Fibroblast of skin of right quadriceps (primary cell): Measurements from ENCODE around the gene ZNF584.
"Not testable (repeated sequence)": the region's sequence is repeated elsewhere in the genome, so short reads cannot be mapped to it uniquely, and the experiment has no call there.

Experiments
- DNase-seq: peaks from one replicate; pipeline ENCODE4 v3.0.0-alpha.2; 2013

The ZNF584 gene

DNA sequence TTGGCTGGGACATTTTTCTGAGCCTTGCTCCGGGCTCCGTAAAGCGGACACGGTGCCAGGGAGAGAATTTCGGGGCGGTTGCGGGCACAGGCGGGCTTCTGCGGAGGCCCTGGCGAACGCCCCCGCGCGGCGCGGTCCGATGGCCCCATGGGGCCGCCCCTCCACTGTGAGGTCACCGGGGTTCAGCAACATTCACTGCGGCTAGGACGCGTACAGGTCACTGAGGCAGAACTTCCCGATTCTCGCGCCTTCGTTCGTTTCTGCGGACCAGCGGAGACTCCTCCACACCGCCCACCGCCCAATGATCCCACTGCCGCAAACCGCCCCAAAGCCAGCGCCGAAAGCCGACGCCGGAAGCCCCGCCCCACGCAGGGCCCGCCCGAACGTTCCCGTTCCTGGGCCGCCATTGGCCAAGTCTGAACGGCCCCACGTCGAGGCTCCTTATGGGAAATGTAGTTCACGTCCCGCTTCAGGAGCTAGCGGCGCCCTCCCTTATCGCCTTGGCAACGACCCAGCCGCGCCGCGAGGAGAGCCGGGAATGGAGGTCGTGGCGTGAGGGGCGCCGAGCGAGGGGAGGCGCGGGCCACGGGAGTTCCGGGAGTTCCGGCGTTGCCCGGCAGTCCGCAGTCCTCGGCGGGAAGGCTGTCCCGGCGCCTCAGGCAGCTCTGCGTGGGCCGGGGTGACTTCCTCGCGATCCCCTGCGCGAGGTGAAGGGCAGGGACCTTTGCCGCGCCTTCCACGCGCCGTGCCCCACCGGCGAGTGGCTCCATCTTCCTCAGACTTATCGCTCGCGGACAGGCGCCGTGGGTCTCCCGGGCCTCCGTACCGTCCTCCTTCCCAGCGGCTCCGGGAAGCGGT lies at the start of gene ZNF584:
Gene ZNF584, plus strand, starts transcription at position 498 of the 858 bp plus-strand sequence. CDS start 499 bp downstream, outside the sequence.
- peak; percentile 96 for DNase-seq

DNA sequence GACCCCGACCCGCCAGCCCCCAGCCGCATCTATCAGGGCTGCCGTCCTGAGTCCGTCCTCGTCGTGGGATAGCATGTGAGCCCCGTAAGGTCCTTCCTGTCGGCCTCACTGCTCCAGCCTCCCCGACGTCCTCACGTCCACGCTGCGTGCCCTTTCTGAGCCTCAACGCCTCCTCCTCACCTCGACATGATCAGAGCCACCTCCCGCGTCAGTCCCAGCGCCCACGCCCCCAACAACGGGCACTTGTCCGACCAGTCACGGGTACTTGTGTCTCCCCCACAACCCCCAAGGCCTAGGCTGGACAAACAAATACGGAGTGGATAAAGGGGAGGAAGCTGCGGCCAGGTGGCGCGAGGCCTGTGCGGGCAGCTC lies 46.6 kb upstream of the ZNF584 start:
- peak; percentile 45 for DNase-seq

DNA sequence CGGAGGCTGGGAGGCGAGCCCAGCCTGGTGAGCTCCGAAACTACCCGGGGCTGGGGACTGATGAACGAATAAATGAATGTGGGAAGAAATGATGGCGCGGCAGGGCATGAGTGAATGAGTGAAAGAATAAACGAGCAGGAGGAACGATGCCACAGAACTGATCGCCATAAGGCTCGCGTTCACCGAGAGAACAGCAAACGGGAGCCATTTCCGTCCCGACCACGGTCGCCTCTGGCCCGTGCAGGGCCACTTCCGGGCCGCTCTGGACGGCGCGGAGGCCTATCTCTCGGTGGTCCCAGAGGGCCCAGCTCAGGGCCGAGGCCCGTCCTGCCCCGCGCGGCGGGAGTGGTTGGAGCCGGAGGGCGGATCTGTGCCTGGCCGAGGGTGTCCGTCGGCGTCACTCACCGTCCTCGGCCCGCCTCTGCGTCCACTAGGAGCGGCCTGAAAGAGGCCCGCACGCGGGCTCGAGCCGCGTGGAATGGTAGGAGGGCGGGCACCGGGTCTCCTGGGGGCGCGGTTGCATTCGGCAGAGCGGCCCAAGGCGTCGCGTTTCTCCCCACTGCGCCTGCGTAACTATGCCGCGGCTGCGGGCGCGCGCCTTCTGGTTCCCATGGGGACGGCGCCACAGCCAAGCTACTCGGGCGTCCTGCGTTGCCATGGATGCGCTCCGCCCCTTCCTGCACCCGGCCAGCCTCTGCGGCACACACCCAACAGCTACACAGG lies 46.0 kb upstream of the ZNF584 start, which contains the start of gene ZNF497:
Gene ZNF497, minus strand, starts transcription at position 480 of the 723 bp plus-strand sequence. CDS start 5,116 bp downstream, outside the sequence.
- DNase-seq, result peak; percentile 96

GRCh38 chr19:58364146-58364545 lies 44.3 kb upstream of the ZNF584 start:
- no peak for DNase-seq

GRCh38 chr19:58366585-58367430 lies 41.6 kb upstream of the ZNF584 start:
- no peak for DNase-seq

DNA sequence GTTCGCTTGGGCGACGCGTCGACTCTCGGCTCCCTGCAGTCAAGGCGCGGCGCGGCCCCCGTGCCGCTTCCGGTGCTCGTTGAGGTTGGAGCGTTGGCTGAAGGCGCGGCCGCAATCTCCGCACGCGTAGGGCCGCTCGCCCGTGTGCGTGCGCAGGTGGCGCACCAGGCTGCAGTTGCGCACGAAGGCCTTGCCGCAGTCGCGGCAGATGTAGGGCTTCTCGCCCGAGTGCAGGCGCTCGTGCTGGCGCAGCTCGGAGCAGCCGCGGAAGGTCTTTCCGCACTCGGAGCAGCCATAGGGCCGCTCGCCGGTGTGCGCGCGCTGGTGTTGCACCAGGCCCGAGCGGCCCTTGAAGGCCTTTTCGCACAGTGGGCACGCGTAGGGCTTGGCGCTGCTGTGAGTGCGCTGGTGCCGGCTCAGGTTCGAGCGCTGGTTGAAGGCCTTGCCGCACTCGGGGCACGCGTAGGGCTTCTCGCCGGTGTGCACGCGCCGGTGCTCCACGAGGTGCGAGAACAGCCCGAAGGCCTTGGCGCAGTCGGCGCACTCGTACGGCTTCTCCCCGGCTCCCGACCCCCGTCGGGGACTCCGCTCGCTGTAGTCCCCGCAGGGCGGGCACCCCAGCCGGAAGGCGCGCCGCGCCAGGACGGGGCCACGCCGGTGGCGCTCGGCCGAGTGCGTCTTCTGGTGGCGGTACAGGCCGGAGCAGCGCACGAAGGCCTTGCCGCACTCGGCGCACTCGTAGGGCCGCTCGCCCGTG lies 40.6 kb upstream of the ZNF584 start:
- no peak for DNase-seq

- DNase-seq, result no peak
Measured at GRCh38 chr19:58368561-58369360, 39.7 kb upstream of the ZNF584 start.

DNA sequence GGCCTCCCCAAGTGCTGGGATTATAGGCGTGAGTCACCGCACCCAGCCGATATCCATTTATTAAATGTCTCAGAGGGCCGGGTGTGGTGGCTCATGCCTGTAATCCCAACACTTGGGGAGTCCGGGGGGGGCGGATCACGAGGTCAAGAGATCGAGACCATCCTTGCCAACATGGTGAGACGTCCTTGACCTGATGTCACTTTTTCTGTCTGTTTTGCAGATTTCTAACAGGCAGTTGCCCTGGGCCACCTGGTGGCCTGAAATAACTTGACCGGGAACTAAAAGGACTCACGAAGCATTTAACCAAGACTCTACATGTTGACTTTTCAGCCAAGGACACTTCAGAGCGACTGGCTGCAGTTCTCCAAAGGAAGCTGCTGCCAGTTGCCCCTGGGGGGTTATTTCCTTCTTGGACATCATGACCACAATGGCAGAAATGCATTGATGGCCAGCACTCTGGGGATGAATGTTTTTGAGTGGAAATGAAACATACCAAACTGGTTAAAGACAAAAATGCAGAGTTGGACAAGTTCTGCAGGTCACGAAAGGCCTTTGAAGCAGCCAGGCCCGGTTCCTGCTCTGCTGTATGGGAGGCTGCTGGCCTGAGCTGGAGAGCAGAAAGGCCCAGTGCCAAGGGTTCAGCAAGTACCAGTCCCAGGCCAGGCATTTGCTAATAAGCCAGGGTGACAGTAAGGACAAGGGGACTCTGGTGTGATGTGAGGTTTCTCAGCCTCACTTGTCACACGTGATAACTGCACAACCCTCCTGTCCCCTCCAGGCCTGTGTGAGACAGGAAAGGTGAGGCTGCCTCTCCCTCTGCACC lies 35.9 kb upstream of the ZNF584 start:
- no peak for DNase-seq

DNA sequence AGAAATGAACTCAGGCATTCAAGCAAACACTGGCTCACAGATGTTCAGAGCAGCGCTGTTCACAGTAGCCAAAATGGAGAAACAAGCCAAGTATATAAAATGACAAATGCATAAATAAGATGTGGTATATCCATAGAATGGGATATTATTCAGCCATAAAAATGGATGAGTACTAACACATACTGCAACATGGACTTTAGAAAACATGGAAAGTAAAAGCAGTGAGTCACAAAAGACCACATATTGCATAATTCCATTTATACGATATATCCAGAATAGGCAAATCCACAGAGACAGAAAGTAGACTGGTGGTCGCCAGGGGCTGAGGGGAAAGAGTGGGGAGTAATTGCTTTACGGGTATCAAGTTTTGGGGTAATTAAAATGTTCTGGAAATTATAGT lies 34.2 kb upstream of the ZNF584 start:
- no peak for DNase-seq

GRCh38 chr19:58376724-58377123 lies 31.7 kb upstream of the ZNF584 start:
- not testable (repeated sequence) for DNase-seq

DNA sequence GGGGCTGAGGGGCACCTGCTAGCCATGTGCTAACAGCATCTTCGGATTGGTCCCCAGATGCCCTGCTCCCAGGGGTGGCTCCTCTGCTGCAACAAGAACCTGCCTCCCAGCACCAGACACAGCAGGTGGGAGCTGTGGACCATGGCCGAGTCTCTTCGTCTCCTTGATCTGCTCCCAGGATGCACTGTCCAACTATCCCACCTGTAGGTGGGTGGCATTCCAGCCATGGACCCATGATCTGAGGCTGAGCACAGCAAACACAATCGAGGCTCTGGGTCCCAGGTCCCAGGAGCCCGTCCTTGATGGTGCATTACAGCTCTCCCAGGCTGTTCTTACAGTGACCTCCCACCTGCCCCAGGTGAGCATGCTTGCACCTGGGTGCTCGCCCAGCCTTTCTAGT lies 29.2 kb upstream of the ZNF584 start:
- DNase-seq, result no peak

DNA sequence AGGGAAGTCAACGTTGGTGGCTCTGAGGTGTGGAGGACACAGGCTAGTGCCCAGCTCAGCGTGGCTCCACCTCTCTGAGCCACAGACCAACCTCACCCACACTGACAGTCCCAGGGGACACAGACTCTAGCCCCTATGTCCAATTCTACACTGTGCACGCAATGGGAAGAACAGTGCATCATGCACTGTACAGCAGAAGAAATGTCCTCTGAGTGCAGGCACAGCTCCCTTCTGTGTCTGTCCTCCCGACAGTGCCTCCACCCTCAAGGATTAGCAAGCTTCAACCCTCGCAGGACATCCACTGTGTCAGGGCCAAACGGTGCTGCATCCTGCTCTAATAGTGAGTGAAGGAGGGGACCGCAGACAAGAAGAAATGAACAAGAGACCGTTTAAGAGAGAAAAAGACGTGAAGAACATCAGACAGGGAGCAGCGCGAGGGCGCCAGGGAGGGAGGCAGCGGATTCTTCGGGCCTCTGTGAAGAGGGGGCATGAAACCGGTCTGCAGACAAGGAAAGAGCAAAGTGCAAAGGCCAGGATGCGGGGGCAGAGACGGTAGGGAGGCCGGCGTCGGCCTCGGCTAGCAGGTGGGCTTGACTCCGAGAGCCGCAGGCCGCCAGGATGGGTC lies 28.3 kb upstream of the ZNF584 start:
- DNase-seq, result no peak

DNA sequence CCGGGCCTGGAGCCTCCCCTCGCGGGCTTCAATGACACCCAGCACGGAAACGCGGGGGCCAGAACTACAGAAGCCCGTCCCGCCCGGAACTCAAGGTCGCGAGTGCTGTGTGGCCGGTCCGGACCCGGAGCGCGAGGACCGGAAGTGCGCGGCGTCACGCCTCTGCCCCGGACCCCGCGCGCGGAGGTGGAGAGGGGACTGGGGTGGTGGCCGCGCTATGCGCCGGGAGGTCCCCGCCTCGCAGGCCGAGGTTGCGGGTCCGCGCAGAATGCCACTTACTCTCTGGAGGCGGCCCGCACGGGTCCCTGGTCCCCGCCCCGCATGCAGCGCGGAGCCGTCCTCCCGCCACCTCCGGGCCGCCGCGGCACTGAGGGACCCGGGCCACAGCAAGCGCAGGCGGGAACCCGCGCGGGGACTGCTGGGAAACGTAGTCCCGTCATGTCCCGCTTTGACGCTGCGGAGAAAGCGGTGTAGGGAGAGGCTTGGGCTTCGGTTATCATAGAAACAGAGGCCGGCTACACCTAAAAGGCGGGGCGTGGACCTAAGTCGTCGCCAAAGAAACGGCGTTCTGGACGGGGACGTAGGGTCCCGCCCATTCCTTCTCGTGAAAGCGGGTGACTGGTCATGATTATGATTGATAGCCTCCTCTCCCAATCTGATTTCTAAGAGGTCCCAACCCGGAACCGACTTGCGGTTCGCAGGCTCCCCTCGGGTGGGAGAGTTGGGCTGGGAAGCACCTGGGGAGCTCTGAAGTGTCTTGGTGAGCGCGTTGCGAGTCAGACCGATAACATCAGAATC lies 27.6 kb upstream of the ZNF584 start, which contains the start of gene ZNF837:
Gene ZNF837, minus strand, starts transcription at position 369 of the 798 bp plus-strand sequence. CDS start 11,698 bp downstream, outside the sequence.
- DNase-seq, result peak; percentile 100

DNA sequence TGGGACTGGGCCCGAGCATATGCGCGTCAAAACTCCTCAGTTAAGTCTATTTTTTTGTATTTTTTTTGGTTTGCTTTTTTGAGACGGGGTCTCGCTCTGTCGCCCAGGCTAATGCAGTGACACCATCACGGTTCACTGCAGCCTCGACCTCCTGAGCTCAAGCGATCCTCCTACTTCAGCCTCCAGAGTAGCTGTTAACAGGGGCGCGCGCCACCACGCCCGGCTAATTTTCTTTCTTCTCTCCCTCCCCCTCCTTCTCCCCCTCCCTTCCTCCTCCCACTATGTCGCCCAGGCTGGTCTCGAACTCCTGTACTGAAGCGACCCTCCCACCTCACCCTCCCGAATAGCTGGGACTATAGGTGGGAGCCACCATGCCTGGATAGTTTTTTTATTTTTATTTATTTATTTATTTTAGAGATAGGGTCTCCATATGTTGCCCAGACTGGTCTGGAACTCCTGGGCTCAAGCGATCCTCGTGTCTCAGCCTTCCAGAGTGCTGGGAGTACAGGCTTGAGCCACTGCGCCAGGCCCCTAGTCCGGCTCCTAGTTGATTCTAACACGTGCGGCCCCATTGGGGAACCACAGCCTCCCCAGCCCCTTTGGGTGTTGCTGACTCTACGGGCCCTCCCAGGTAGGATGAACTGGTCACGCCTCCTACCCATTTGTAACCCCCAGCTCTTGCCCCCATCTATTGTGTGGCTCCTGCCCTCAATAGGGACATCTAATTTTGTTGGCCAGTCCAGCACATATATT lies 26.8 kb upstream of the ZNF584 start:
- no peak for DNase-seq

DNA sequence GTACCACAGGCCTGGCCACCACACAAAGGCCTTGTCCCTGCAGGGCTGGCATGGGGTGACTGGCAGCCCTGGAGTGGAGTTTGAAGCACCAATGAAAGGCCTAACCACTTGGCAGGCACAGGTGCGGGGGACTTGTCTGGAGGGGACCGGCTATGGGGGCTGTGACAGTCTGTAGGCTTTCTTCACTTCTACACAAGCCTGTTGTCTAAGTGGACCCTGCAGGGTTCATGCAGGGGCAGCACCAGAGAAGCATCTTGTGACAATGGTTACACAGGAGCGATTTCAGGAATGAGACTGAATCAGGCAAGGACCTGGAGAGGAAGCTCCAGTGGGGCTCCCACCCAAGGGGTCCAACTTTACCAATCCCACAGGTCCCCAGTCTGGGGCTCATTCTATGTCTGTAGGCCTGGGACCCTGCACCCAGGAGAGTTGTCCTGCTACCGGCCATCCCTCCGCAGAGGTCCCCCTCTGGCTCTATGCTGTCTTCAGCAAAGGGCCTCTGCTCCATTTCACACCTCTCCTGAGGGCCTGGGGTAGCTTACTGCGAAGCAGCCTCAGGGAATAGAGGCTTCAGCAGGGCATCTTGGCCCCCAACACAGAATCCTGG lies 25.3 kb upstream of the ZNF584 start:
- no peak for DNase-seq

DNA sequence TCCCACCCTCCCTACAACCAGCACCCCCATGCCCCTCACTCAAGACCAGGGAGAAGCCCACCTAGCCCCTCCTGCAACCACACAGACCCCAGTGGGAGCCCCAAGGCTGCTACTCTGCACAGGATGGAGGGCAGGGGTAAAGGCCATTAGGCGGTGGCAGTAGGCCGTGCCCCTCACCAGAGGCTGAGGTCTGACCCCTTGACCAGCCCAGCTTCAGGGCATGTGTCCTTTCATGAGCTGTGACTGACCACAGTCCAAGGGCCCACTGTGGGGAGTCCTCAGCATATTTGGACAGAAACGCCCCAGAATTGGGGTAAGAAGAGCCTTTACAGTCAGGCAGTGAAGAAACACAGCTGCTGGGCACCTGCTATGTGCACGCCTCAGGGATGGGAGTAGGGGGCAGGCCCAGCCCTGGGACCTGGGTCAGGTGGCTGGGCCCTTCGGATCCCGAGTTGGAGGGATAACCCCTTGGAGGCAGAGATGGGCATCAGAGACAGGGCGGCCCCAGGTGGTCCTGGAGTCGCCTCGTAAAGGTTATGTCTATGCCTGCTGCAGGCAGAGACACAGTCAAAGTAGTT lies 23.0 kb upstream of the ZNF584 start:
- DNase-seq, result no peak

DNA sequence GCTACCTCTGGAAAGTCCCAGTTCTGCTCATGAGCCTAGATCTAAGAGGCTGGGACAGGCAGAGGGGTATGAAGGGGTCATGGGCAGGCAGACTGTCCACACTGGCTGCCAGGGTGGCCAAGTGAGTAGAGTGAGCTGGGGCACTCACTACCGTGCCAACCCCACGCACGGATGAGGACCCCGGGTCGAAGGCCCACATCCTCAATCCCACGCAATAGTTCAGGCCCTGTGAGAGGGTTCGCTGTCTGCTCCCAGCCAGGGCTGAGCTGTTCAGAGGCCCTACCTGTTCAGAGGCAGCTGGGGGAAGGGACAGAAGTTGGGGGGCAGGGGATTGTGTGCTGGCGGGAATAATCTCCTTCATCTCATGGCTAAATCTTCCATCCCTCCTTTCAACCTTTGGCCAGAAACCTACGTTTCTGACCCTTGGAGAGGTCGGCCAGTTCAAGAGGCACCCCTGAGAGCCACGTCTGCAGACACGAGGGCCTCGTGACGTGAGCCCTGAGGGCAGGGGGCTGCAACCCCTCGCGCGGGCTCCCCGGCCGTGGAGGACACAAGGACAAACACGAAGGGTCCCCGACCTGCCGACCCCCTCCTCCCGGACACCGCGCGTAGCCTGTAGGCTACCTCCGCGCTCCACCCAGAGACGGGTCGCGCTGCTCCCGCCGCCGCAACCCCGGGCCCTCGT lies 22.4 kb upstream of the ZNF584 start:
- no peak for DNase-seq
